Natural killer cell (primary cell): ENCODE data around the gene RBM15B. TPM values are rescaled to one million over a fixed set of nuclear protein-coding genes. Genes with fewer than 3 reads are reported as not detected.

Source experiments
- ATAC-seq, 3 donors: fragments of 150-1000 bp in 2 of 3; fragments of 200-7000 bp in 1 of 3; cut with Tn5 transposase; 1 replicate in 1 of 3; 2 replicates in 2 of 3; pipeline ENCODE4 v1.10.0; 2021; ENCODE audit warnings: mild to moderate bottlenecking in 2 of 3, moderate library complexity in 2 of 3
- DNase-seq, 2 donors: peaks; one replicate each; pipeline versions ENCODE4 v3.0.0 to v3.0.0-alpha.2; 2013 to 2021; ENCODE audit warnings: mixed read lengths in 1 of 2
- H3K27ac ChIP-seq: one replicate; pipeline ENCODE4 v1.5.1; 2013; ENCODE audit warnings: mild to moderate bottlenecking, low read length
- H3K27me3 ChIP-seq: one replicate; pipeline ENCODE4 v1.6.1; 2013; ENCODE audit warnings: low read length; ENCODE audit not compliant: control insufficient read depth, insufficient read depth
- H3K36me3 ChIP-seq: one replicate; pipeline ENCODE4 v1.6.1; 2013; ENCODE audit warnings: low read length; ENCODE audit not compliant: control insufficient read depth, insufficient read depth
- H3K4me1 ChIP-seq: one replicate; pipeline ENCODE4 v1.6.1; 2013; ENCODE audit warnings: low read length; ENCODE audit not compliant: control insufficient read depth, insufficient read depth
- H3K4me3 ChIP-seq: one replicate; pipeline ENCODE4 v1.5.1; 2013; ENCODE audit warnings: low read length
- H3K9me3 ChIP-seq: one replicate; pipeline ENCODE4 v1.6.1; 2013; ENCODE audit warnings: low read length; ENCODE audit not compliant: control insufficient read depth, insufficient read depth
- H3K27ac Mint-ChIP-seq, 2 donors: one replicate each; pipeline ENCODE4 v1.8.0; 2022; ENCODE audit warnings: mild to moderate bottlenecking in 2 of 2, mixed read lengths in 2 of 2, moderate library complexity in 1 of 2
- H3K27me3 Mint-ChIP-seq, 2 donors: one replicate each; pipeline ENCODE4 v1.8.0; 2022; ENCODE audit warnings: low read depth in 2 of 2, mixed read lengths in 2 of 2
- H3K36me3 Mint-ChIP-seq: one replicate; pipeline ENCODE4 v1.8.0; 2022; ENCODE audit warnings: mixed read lengths
- H3K4me1 Mint-ChIP-seq, 2 donors: one replicate each; pipeline ENCODE4 v1.8.0; 2022; ENCODE audit warnings: mixed read lengths in 2 of 2
- H3K4me3 Mint-ChIP-seq: one replicate; pipeline ENCODE4 v1.8.0; 2022; ENCODE audit warnings: mild to moderate bottlenecking, moderate library complexity, mixed read lengths
- H3K9me3 Mint-ChIP-seq, 2 donors: one replicate each; pipeline ENCODE4 v1.8.0; 2022; ENCODE audit warnings: mixed read lengths in 2 of 2
- CTCF ChIP-seq: fragments of 200-600 bp; IDR thresholded peaks from one replicate; pipeline ENCODE4 v1.8.0; 2022; ENCODE audit warnings: antibody characterized with exemption
- WGBS: methylation state at CpG from one replicate; pipeline ENCODE4 v1.1.7; 2013; ENCODE audit warnings: missing lambda C conversion rate; ENCODE audit not compliant: insufficient coverage; 5-methylcytosine and 5-hydroxymethylcytosine counted together
- intact Hi-C: fragments of 100-400 bp; cut with micrococcal nuclease; formaldehyde crosslinking; loops from one replicate; pipeline ENCODE4 v1.14.2; 2022
- total RNA-seq, 4 donors: library from RNA; stranded (reverse); fragments of 120-200 nt in 1 of 4; gene quantifications; one replicate each; pipeline versions ENCODE4 v1.2.3 to v1.2.4, GENCODE V29; 2013 to 2022

The RBM15B gene
- total RNA-seq, 3 donors from 2014 or later (not counting 1 experiment from before 2014, with no cell fraction given): 23.7 to 29.0 (median 28.6) TPM

DNA sequence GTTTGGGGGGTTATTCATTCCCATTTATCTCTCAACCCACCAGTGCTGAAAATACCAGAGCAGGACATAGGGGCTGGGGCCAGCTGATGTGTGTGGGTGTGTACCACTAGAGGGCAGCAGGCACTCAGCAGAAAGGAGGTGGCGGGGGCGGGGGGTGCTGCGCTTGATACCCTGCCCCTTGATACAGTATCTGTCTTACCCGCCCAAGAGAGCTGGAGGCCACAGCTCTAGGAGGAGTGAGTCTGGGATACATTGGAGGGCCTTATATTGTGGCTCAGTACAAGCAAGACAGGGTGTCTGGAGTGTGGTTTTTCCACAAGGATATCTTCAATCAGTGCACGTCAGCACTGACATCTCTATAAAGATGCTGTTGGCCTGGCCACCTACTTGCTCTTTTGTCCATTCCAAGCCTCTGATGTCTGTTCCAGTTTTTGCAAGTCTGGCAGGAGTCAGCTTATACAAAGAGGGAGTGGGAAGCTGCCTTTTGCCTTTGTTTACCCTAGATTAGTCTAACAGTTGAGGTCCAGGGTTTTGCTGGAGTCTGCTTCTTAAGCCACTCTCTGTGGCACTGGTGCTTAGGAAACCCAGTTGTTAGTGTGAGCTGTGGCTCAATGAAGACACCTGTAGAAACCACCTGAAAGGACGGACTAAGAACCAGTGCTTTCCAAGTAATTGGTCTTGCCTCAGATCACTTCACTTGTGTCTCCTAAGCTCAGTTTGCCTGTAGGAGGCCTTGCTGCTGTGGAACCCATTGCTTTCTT is 1.5 kb upstream of the RBM15B start:
- no peak overlapping the region for H3K4me3 Mint-ChIP-seq

DNA sequence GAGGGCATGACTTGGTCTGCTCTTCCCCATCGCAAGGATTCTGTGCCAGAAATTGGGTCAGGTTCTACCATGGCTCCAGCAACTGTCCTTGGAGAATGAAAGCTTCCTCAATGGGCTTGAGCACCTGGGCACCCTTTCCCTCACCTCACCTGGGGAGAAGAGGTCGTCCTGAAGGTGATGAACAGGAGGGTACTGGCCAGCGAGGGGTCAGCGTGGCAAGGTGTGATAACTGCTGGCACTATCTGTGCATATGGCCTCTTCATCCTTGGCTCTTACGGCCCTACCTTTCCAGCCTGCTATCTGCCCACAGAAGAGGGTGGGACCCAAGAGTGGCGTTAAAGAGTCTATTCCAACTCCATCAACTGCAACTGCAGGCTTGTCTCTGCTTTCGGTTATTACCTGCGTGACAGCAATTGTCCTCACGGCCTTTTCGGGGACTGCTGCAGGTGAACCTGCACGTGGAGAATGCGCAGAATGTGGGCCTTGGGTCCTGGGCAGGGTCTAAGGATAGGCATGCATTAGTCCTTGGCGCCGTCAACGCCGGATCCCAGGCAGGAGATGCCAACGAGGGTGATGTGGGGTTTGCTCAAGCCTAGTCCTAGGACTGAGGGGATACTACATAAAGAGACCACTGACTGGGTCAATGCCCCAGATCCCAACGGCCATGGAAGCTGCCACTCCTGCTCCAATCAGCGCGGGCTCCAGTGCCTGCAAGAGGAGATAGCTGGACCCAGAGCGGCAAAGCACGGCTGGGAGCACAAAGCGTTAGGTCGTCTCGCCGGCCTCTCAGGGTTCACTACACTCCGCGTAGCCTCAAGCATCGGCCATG is 625 bp upstream of the RBM15B start:
- DNase-seq (no peak), ATAC-seq (peak in 2 of 3 donors; percentile 1 to 3)
- no peaks in the 10 kb centered on the region for H3K9me3 ChIP-seq
- WGBS: 43% methylated on average over 29 of the region's 29 CpGs
- peak overlapping the region; percentile 67 for H3K4me3 Mint-ChIP-seq
- intact Hi-C loops: loop anchor here (1.0 to 2.0 kb wide), 3 partner anchors 110 to 774 kb away; partner anchors contain the start of genes DCAF1 and MAPKAPK3
- no peaks in the 10 kb centered on the region for H3K27me3 Mint-ChIP-seq
- peak overlapping the region; percentile 68 for H3K27ac ChIP-seq
- peak overlapping the region; percentile 79 to 81 for H3K27ac Mint-ChIP-seq
- peaks cover 46 to 56% of the 10 kb centered on the region in 2 donors for H3K4me1 Mint-ChIP-seq
- H3K4me1 ChIP-seq: peaks cover 64% of the 10 kb centered on the region
- peak overlapping the region; percentile 28 for H3K4me3 ChIP-seq
- no peak for TF ChIP-seq CTCF
- H3K9me3 Mint-ChIP-seq: no peaks in the 10 kb centered on the region
- H3K27me3 ChIP-seq: no peaks in the 10 kb centered on the region
- H3K36me3 Mint-ChIP-seq: peaks cover 6% of the 10 kb centered on the region
- H3K36me3 ChIP-seq: peaks cover 51% of the 10 kb centered on the region

More for the DNA sequence above, 1.5 kb upstream of the RBM15B start:
- H3K27me3 Mint-ChIP-seq: no peaks in the 10 kb centered on the region
- Histone ChIP-seq H3K9me3 (no peaks in the 10 kb centered on the region), H3K4me3 (no peak overlapping the region), H3K27me3 (no peaks in the 10 kb centered on the region), H3K27ac (no peak overlapping the region), H3K4me1 (peaks cover 63% of the 10 kb centered on the region), H3K36me3 (peaks cover 43% of the 10 kb centered on the region)
- ATAC-seq (no peak), DNase-seq (peak in 1 of 2 donors; percentile 81)
- WGBS: 87% methylated on average over 6 of the region's 6 CpGs
- peak overlapping the region; percentile 62 to 75 for H3K27ac Mint-ChIP-seq
- H3K4me1 Mint-ChIP-seq: peaks cover 43 to 56% of the 10 kb centered on the region in 2 donors
- intact Hi-C loops: loop anchor here (2.0 to 10.0 kb wide), 4 partner anchors 293 to 1035 kb away; partner anchors contain the start of genes CYB561D2, MAPKAPK3, NPRL2 and TMEM115
- peaks cover 6% of the 10 kb centered on the region for H3K36me3 Mint-ChIP-seq
- no peaks in the 10 kb centered on the region for H3K9me3 Mint-ChIP-seq
- peak; percentile 61 for TF ChIP-seq CTCF

GRCh38 chr3:51391566-51392354 is 675 bp downstream of the RBM15B start:
- Mint-ChIP-seq H3K36me3 (peaks cover 6% of the 10 kb centered on the region), H3K27ac (peak overlapping the region; percentile 81 to 82), H3K27me3 (no peaks in the 10 kb centered on the region), H3K9me3 (no peaks in the 10 kb centered on the region), H3K4me1 (peaks cover 33 to 51% of the 10 kb centered on the region in 2 donors), H3K4me3 (peak overlapping the region; percentile 81)
- no peaks in the 10 kb centered on the region for H3K9me3 ChIP-seq
- no peak for TF ChIP-seq CTCF
- 15% methylated on average over 115 of the region's 115 CpGs for WGBS
- DNase-seq (peak; percentile 50 to 80), ATAC-seq (peak; percentile 4 to 8 (median 6))
- intact Hi-C loops: loop anchor here (1.0 to 2.0 kb wide), 3 partner anchors 109 to 775 kb away; partner anchors contain the start of genes DCAF1 and MAPKAPK3
- no peaks in the 10 kb centered on the region for H3K27me3 ChIP-seq
- peak overlapping the region; percentile 47 for H3K4me3 ChIP-seq
- H3K27ac ChIP-seq: peak overlapping the region; percentile 77
- H3K4me1 ChIP-seq: peaks cover 64% of the 10 kb centered on the region
- peaks cover 63% of the 10 kb centered on the region for H3K36me3 ChIP-seq
